GM06990 (cell line): ENCODE measurements around the gene SHH.

Source experiments
- DNase-seq: peaks from one replicate; pipeline ENCODE4 v3.0.0-alpha.2; 2011; ENCODE audit not compliant: insufficient read length; ENCODE audit errors: extremely low read depth
- H3K27me3 ChIP-seq: replicated peaks from 2 replicates; pipeline ENCODE4 v1.6.0; 2011; ENCODE audit warnings: low read length; ENCODE audit not compliant: control insufficient read depth, insufficient read depth
- H3K36me3 ChIP-seq: 2 replicates; pipeline ENCODE4 v1.5.1; 2011; ENCODE audit warnings: low read length; ENCODE audit not compliant: control insufficient read depth, insufficient read depth
- H3K4me3 ChIP-seq: replicated peaks from 2 replicates; pipeline ENCODE4 v1.5.1; 2011; ENCODE audit warnings: low read depth, mild to moderate bottlenecking, control low read depth, low read length
- TF ChIP-seq, protein P1 (sequence below): IDR thresholded peaks from 2 replicates; pipeline ENCODE4 v1.5.1; 2011; ENCODE audit warnings: low read length, control low read depth, mild to moderate bottlenecking, inconsistent platforms; ENCODE audit not compliant: insufficient read depth, poor library complexity, severe bottlenecking

The SHH gene

DNA sequence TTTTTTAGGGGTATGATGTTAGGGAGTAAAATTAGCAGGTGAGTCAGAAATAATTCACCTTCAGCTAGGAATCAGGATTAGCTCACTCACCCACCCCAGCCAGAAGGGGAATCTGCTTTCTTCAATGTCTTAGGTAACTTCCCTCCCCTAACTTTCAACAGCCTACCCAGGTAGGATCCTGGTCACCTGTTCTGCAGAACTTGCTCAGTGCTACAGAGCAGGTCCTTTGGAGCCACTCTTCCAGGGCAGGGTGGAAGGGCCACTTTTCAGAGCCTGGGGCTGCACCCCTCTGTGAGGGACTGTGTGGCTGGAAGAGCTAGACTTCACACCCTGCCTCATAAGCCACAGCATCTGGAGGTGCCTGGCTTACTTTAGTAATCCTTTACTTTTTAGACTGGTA is 58.1 kb downstream of the SHH start:
- Histone ChIP-seq H3K4me3 (peak overlapping the region; percentile 31), H3K36me3 (peaks cover 11% of the 10 kb centered on the region), H3K27me3 (no peaks in the 10 kb centered on the region)
- DNase-seq, result no peak
- TF ChIP-seq, protein P1, sequence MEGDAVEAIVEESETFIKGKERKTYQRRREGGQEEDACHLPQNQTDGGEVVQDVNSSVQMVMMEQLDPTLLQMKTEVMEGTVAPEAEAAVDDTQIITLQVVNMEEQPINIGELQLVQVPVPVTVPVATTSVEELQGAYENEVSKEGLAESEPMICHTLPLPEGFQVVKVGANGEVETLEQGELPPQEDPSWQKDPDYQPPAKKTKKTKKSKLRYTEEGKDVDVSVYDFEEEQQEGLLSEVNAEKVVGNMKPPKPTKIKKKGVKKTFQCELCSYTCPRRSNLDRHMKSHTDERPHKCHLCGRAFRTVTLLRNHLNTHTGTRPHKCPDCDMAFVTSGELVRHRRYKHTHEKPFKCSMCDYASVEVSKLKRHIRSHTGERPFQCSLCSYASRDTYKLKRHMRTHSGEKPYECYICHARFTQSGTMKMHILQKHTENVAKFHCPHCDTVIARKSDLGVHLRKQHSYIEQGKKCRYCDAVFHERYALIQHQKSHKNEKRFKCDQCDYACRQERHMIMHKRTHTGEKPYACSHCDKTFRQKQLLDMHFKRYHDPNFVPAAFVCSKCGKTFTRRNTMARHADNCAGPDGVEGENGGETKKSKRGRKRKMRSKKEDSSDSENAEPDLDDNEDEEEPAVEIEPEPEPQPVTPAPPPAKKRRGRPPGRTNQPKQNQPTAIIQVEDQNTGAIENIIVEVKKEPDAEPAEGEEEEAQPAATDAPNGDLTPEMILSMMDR, result no peak

GRCh38 chr7:155753446-155753965 is 58.8 kb downstream of the SHH start:
- DNase-seq, result no peak
- TF ChIP-seq, protein P1, result no peak
- Histone ChIP-seq H3K36me3 (peaks cover 6% of the 10 kb centered on the region), H3K4me3 (peak overlapping the region; percentile 55), H3K27me3 (no peaks in the 10 kb centered on the region)

GRCh38 chr7:155752756-155753445 is 59.4 kb downstream of the SHH start:
- peak; percentile 54 for DNase-seq
- Histone ChIP-seq H3K4me3 (peak overlapping the region; percentile 55), H3K27me3 (no peaks in the 10 kb centered on the region), H3K36me3 (peaks cover 3% of the 10 kb centered on the region; the same call in 1 of the 2 replicates)
- TF ChIP-seq, protein P1, result no peak

DNA sequence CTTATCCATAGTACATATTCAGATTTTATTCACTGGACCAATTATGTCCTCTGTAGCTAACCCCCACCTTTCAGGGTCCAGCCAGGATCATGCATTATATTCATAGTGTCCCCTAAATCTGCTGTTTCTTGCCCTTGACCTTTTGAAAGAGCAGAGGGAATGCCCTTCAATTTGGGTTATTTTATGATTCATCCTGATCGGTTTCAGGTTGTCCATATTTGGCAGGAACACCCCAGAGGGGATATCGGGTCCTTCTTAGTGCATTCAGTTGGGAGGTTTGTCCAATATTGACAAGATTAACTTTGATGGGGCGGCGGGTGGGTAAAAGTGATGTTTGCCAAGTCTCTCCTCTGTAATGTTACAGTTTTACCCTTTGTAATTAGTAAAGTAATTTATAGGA is 60.9 kb downstream of the SHH start:
- TF ChIP-seq, protein P1, result no peak
- no peaks in the 10 kb centered on the region for H3K27me3 ChIP-seq
- no peaks in the 10 kb centered on the region for H3K36me3 ChIP-seq
- no peak for DNase-seq
- no peak overlapping the region for H3K4me3 ChIP-seq

GRCh38 chr7:155750255-155751125 is 61.8 kb downstream of the SHH start:
- no peak for DNase-seq
- Histone ChIP-seq H3K4me3 (no peak overlapping the region; the same call in 1 of the 2 replicates), H3K27me3 (no peaks in the 10 kb centered on the region), H3K36me3 (peaks cover 2% of the 10 kb centered on the region)
- TF ChIP-seq, protein P1, result no peak
